ENCODE results near the gene BHMT2.

The BHMT2 gene

DNA sequence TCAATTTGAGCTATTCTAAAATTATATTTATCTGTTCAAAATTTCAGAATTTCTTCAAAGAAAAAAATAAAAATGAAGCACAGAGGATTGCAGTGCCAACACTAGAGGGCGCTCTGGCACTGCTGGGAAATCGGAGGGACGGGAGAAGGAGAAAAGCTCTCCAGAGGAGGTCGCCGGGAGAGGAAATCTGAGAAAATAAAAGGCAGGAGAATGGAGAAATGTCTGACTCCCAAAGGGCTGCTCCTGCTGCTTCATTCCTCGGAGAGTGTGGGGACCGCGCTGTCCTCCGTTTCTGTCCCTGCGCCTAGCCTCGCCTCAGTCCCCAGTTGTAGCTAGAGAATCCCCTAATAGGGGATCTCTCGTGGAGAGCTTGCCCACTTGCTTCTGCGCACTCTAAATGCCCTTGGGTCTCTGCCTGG, 44.5 kb upstream of the BHMT2 start:
- Histone ChIP-seq H3K9ac (ENCODE audit: low read depth, low read length, poor library complexity, severe bottlenecking) (no peak overlapping the region), H3K4me1 (ENCODE audit: insufficient read depth, low read length, poor library complexity, severe bottlenecking) (peaks cover 13% of the 10 kb centered on the region), H3F3A (ENCODE audit: low read depth) (no peaks in the 10 kb centered on the region), H3K36me3 (ENCODE audit: insufficient read depth, low read length) (no peaks in the 10 kb centered on the region), H3K4me3 (ENCODE audit: low read length, poor library complexity, severe bottlenecking) (no peak overlapping the region), H3K9me3 (ENCODE audit: insufficient read depth, low read depth, low read length) (no peaks in the 10 kb centered on the region), H3K9me2 (replicated peaks; ENCODE audit: low read depth, low read length) (no peaks in the 10 kb centered on the region), H4K20me1 (ENCODE audit: insufficient read depth, low read length, poor library complexity, severe bottlenecking) (no peaks in the 10 kb centered on the region), H3K4me2 (ENCODE audit: low read depth, low read length, poor library complexity, severe bottlenecking) (peak overlapping the region; percentile 44), H3K79me2 (ENCODE audit: insufficient read depth, low read length) (no peaks in the 10 kb centered on the region), H3K27me3 (ENCODE audit: insufficient read depth, low read length, poor library complexity, severe bottlenecking) (no peaks in the 10 kb centered on the region), H2AFZ (ENCODE audit: low read length) (peak overlapping the region; percentile 85)
- no peak for TF ChIP-seq EZH2phosphoT487 (IDR thresholded peaks at IDR 0.05; ENCODE audit: borderline replicate concordance)
- peak; percentile 99 for TF ChIP-seq CTCF (conservative IDR thresholded peaks at IDR 0.05; ENCODE audit: low read length)

- no peaks in the 10 kb centered on the region for H3K27me3 ChIP-seq (ENCODE audit: insufficient read depth, low read length, poor library complexity, severe bottlenecking)
- H3K4me1 ChIP-seq (ENCODE audit: insufficient read depth, low read length, poor library complexity, severe bottlenecking), result no peaks in the 10 kb centered on the region
- no peaks in the 10 kb centered on the region for H3K9me3 ChIP-seq (ENCODE audit: insufficient read depth, low read depth, low read length)
- no peak overlapping the region for H3K4me3 ChIP-seq (ENCODE audit: low read length, poor library complexity, severe bottlenecking)
- no peaks in the 10 kb centered on the region for H3K9me2 ChIP-seq (replicated peaks; ENCODE audit: low read depth, low read length)
- no peak overlapping the region for H3K9ac ChIP-seq (ENCODE audit: low read depth, low read length, poor library complexity, severe bottlenecking)
- H3F3A ChIP-seq (ENCODE audit: low read depth), result no peaks in the 10 kb centered on the region
- H3K79me2 ChIP-seq (ENCODE audit: insufficient read depth, low read length), result no peaks in the 10 kb centered on the region
- H3K36me3 ChIP-seq (ENCODE audit: insufficient read depth, low read length), result no peaks in the 10 kb centered on the region
- H2AFZ ChIP-seq (ENCODE audit: low read length), result no peak overlapping the region
- H3K4me2 ChIP-seq (ENCODE audit: low read depth, low read length, poor library complexity, severe bottlenecking), result no peak overlapping the region
- no peaks in the 10 kb centered on the region for H4K20me1 ChIP-seq (ENCODE audit: insufficient read depth, low read length, poor library complexity, severe bottlenecking)
- TF ChIP-seq CTCF (conservative IDR thresholded peaks at IDR 0.05; ENCODE audit: low read length) (no peak), EZH2phosphoT487 (IDR thresholded peaks at IDR 0.05; ENCODE audit: borderline replicate concordance) (no peak)
These were observed 38.7 kb upstream of the BHMT2 start for GRCh38 chr5:79030663-79031484.

- Histone ChIP-seq H3K9ac (ENCODE audit: low read depth, low read length, poor library complexity, severe bottlenecking) (no peak overlapping the region), H3K36me3 (ENCODE audit: insufficient read depth, low read length) (no peaks in the 10 kb centered on the region), H2AFZ (ENCODE audit: low read length) (no peak overlapping the region), H3F3A (ENCODE audit: low read depth) (no peaks in the 10 kb centered on the region), H3K9me3 (ENCODE audit: insufficient read depth, low read depth, low read length) (no peaks in the 10 kb centered on the region), H3K4me3 (ENCODE audit: low read length, poor library complexity, severe bottlenecking) (no peak overlapping the region), H4K20me1 (ENCODE audit: insufficient read depth, low read length, poor library complexity, severe bottlenecking) (no peaks in the 10 kb centered on the region), H3K79me2 (ENCODE audit: insufficient read depth, low read length) (no peaks in the 10 kb centered on the region), H3K4me1 (ENCODE audit: insufficient read depth, low read length, poor library complexity, severe bottlenecking) (no peaks in the 10 kb centered on the region), H3K27me3 (ENCODE audit: insufficient read depth, low read length, poor library complexity, severe bottlenecking) (no peaks in the 10 kb centered on the region), H3K9me2 (replicated peaks; ENCODE audit: low read depth, low read length) (no peaks in the 10 kb centered on the region), H3K4me2 (ENCODE audit: low read depth, low read length, poor library complexity, severe bottlenecking) (no peak overlapping the region)
- no peak for TF ChIP-seq CTCF (conservative IDR thresholded peaks at IDR 0.05; ENCODE audit: low read length)
- TF ChIP-seq EZH2phosphoT487 (IDR thresholded peaks at IDR 0.05; ENCODE audit: borderline replicate concordance), result no peak
These were observed 38.1 kb upstream of the BHMT2 start for GRCh38 chr5:79031485-79031867.
